ENCODE data around the gene TTC21A.

GRCh38 chr3:39122813-39123212 is 15.3 kb downstream of the TTC21A start:
- no peak for TF ChIP-seq CTCF (IDR thresholded peaks at IDR 0.05; ENCODE audit: low read depth, low read length)
- no peak for TF ChIP-seq MAX (IDR thresholded peaks at IDR 0.05; ENCODE audit: low read depth, low read length)
- TF ChIP-seq POLR2A (IDR thresholded peaks at IDR 0.05; ENCODE audit: extremely low read depth, insufficient read length), result no peak
- no peak for TF ChIP-seq MYC (IDR thresholded peaks at IDR 0.05; ENCODE audit: low read depth, low read length)
